Caco-2 (cell line): ENCODE measurements around the gene IGSF23. TPM values are rescaled to one million over a fixed set of nuclear protein-coding genes. Genes with fewer than 3 reads are reported as not detected.

Source experiments
- BruUV-seq: library from RNA; stranded (reverse); fragments of 400-500 nt; replicated peaks from 2 replicates; lab custom pipeline; 2021; lab: Mats Ljungman, UMichigan
- CTCF ChIA-PET: fragments of 300-600 bp; sonication (Branson Sonifier 250); formaldehyde crosslinking; loops from one replicate; lab custom pipeline; 2022; ENCODE audit warnings: antibody characterized with exemption; lab: Charles Lee
- POLR2A ChIA-PET: fragments of 300-600 bp; sonication (Branson Sonifier 250); formaldehyde crosslinking; loops from one replicate; lab custom pipeline; 2022; ENCODE audit warnings: antibody characterized with exemption; lab: Charles Lee
- DNase-seq, 2 experiments: peaks; one replicate each; pipeline versions ENCODE4 v3.0.0 to v3.0.0-alpha.2; 2020 to 2022
- H3K27me3 ChIP-seq: replicated peaks from 2 replicates; pipeline ENCODE4 v1.6.0; 2011; ENCODE audit warnings: low read length; ENCODE audit not compliant: control insufficient read depth, insufficient read depth
- H3K36me3 ChIP-seq: 2 replicates; pipeline ENCODE4 v1.5.1; 2011; ENCODE audit warnings: low read length; ENCODE audit not compliant: control insufficient read depth, insufficient read depth
- H3K4me1 ChIP-seq: fragments of 250-450 bp; sonication (Bioruptor Pico); 2 replicates; pipeline ENCODE4 v1.5.1; 2020; ENCODE audit warnings: mild to moderate bottlenecking
- H3K4me3 ChIP-seq: 2 replicates; pipeline ENCODE4 v1.5.1; 2011; ENCODE audit warnings: low read depth, mild to moderate bottlenecking, control low read depth, low read length
- H3K9me3 ChIP-seq: fragments of 250-450 bp; sonication (Bioruptor Pico); 2 replicates; pipeline ENCODE4 v1.5.1; 2020; ENCODE audit warnings: mild to moderate bottlenecking, moderate library complexity
- H3K27ac Mint-ChIP-seq: one replicate; pipeline ENCODE4 v1.8.0; 2022; ENCODE audit warnings: mixed read lengths; ENCODE audit not compliant: unreplicated experiment
- H3K27me3 Mint-ChIP-seq: one replicate; pipeline ENCODE4 v1.8.0; 2022; ENCODE audit warnings: mixed read lengths; ENCODE audit not compliant: insufficient read depth, unreplicated experiment
- H3K36me3 Mint-ChIP-seq: one replicate; pipeline ENCODE4 v1.8.0; 2022; ENCODE audit warnings: mild to moderate bottlenecking, mixed read lengths; ENCODE audit not compliant: insufficient read depth, unreplicated experiment
- H3K4me1 Mint-ChIP-seq: one replicate; pipeline ENCODE4 v1.8.0; 2022; ENCODE audit warnings: low read depth, mixed read lengths; ENCODE audit not compliant: unreplicated experiment
- H3K4me3 Mint-ChIP-seq: one replicate; pipeline ENCODE4 v1.8.0; 2022; ENCODE audit warnings: mild to moderate bottlenecking, moderate library complexity, mixed read lengths; ENCODE audit not compliant: unreplicated experiment
- H3K9me3 Mint-ChIP-seq: one replicate; pipeline ENCODE4 v1.8.0; 2022; ENCODE audit warnings: mixed read lengths; ENCODE audit not compliant: unreplicated experiment
- intact Hi-C: fragments of 100-400 bp; cut with micrococcal nuclease; formaldehyde crosslinking; loops from one replicate; pipeline ENCODE4 v1.10.0; 2022; ENCODE audit not compliant: unreplicated experiment
- total RNA-seq: library from RNA; stranded (reverse); gene quantifications from 2 replicates; pipeline ENCODE4 v1.2.3, GENCODE V29; 2022
- TF ChIP-seq, protein P1 (sequence below), 2 experiments: fragments of 200-600 bp in 1 of 2; IDR thresholded peaks; 1 replicate in 1 of 2; 2 replicates in 1 of 2; pipeline versions ENCODE4 v1.5.1 to v1.8.0; 2011 to 2022; ENCODE audit warnings: antibody characterized with exemption in 1 of 2, control low read depth in 1 of 2, inconsistent platforms in 1 of 2, low read depth in 1 of 2, low read length in 1 of 2, mild to moderate bottlenecking in 1 of 2, moderate library complexity in 1 of 2; ENCODE audit not compliant: insufficient read depth in 1 of 2, severe bottlenecking in 1 of 2, unreplicated experiment in 1 of 2

The IGSF23 gene
- total RNA-seq, 1 experiment from 2014 or later = 3.9 TPM

DNA sequence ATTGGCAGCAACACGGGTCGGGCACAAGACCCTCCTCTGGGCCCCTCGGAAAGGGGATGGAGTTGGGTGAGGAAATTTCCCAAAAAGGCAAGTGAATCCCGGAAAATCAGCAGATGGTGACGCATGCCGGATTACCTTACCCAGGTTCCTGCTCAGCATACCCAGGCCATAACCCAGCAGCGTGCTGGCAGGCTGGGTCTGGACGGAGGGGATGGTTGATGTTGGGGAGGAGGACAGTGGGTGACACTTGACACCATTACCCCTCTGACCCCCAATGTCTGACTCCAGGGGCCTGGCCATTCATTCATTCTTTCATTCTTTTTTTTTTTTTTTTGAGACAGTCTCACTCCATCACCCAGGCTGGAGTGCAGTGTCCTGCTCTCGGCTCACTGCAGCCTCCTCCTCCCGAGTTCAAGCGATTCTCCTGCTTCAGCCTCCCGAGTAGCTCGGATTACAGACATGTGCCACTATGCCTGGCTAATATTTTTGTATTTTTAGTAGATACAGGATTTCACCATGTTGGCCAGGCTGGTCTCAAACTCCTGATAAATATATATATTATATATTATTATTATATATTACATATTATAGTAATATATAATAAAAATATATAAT is 31.1 kb downstream of the IGSF23 start:
- Mint-ChIP-seq H3K27ac (peak overlapping the region; percentile 79), H3K9me3 (no peaks in the 10 kb centered on the region), H3K4me1 (peaks cover 20% of the 10 kb centered on the region), H3K36me3 (peaks cover 57% of the 10 kb centered on the region), H3K4me3 (peak overlapping the region; percentile 83), H3K27me3 (no peaks in the 10 kb centered on the region)
- no TSS peak for BruUV-seq
- Histone ChIP-seq H3K36me3 (peaks cover 5% of the 10 kb centered on the region), H3K4me1 (peaks cover 26% of the 10 kb centered on the region), H3K9me3 (no peaks in the 10 kb centered on the region), H3K27me3 (no peaks in the 10 kb centered on the region), H3K4me3 (peak overlapping the region; percentile 91)
- DNase-seq = peak in 1 of 2 experiments; percentile 59
- TF ChIP-seq, protein P1, sequence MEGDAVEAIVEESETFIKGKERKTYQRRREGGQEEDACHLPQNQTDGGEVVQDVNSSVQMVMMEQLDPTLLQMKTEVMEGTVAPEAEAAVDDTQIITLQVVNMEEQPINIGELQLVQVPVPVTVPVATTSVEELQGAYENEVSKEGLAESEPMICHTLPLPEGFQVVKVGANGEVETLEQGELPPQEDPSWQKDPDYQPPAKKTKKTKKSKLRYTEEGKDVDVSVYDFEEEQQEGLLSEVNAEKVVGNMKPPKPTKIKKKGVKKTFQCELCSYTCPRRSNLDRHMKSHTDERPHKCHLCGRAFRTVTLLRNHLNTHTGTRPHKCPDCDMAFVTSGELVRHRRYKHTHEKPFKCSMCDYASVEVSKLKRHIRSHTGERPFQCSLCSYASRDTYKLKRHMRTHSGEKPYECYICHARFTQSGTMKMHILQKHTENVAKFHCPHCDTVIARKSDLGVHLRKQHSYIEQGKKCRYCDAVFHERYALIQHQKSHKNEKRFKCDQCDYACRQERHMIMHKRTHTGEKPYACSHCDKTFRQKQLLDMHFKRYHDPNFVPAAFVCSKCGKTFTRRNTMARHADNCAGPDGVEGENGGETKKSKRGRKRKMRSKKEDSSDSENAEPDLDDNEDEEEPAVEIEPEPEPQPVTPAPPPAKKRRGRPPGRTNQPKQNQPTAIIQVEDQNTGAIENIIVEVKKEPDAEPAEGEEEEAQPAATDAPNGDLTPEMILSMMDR (IDR thresholded peaks at IDR 0.05; ENCODE audit: insufficient read depth in 1 of 2, low read depth in 1 of 2, low read length in 1 of 2, severe bottlenecking in 1 of 2, unreplicated experiment in 1 of 2) = no peak
- POLR2A ChIA-PET = interaction anchor here (0.6 to 1.7 kb wide), 11 partner anchors 9 to 186 kb away, joined by 3 to 9 read pairs (median 4); partner anchors contain the start of gene ZNF180
- intact Hi-C loops = no loop called here
- CTCF ChIA-PET = interaction anchor here (0.7 to 2.4 kb wide), 6 partner anchors 12 to 74 kb away, joined by 3 to 16 read pairs (median 6); no protein-coding TSS in a partner anchor

DNA sequence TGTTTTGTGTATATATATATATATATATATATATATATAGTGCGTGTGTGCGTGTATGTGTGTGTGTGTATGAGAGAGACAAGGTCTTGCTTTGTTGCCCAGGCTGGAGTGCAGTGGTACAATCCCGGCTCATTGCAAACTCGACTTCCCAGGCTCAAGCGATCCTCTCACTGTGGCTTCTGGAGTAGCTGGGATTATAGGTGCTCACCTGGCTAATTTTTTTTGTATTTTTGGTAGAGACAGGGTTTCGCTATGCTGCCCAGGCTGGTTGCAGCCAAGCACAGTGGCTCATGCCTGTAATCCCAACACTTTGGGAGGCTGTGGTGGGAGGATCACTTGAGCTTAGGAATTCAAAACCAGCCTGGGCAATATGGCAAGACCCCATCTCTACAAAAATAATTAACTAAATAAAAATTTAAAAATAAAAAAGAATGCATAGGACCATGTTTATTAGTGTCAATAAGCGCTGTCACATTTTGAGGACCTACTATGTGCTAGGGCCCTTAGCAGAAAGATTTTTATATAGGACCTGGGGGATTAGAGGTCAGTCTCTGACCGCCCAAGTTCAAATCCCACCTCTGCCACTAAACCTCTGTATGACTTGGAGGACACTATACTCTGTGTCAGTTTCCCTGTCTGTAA is 32.2 kb downstream of the IGSF23 start:
- Mint-ChIP-seq H3K36me3 (peaks cover 67% of the 10 kb centered on the region), H3K4me1 (peaks cover 10% of the 10 kb centered on the region), H3K4me3 (peak overlapping the region; percentile 43), H3K9me3 (no peaks in the 10 kb centered on the region), H3K27ac (no peak overlapping the region), H3K27me3 (no peaks in the 10 kb centered on the region)
- ChIA-PET CTCF (no interaction called here), POLR2A (no interaction called here)
- peak overlapping the region; percentile 27; the same call in 1 of the 2 replicates for H3K4me3 ChIP-seq
- DNase-seq = no peak
- BruUV-seq = TSS peak; percentile 36
- H3K4me1 ChIP-seq = peaks cover 15% of the 10 kb centered on the region
- intact Hi-C loops = no loop called here
- no peaks in the 10 kb centered on the region for H3K9me3 ChIP-seq
- H3K27me3 ChIP-seq = no peaks in the 10 kb centered on the region
- TF ChIP-seq, protein P1 (IDR thresholded peaks at IDR 0.05; ENCODE audit: insufficient read depth in 1 of 2, low read depth in 1 of 2, low read length in 1 of 2, severe bottlenecking in 1 of 2, unreplicated experiment in 1 of 2) = no peak
- H3K36me3 ChIP-seq = peaks cover 12% of the 10 kb centered on the region

DNA sequence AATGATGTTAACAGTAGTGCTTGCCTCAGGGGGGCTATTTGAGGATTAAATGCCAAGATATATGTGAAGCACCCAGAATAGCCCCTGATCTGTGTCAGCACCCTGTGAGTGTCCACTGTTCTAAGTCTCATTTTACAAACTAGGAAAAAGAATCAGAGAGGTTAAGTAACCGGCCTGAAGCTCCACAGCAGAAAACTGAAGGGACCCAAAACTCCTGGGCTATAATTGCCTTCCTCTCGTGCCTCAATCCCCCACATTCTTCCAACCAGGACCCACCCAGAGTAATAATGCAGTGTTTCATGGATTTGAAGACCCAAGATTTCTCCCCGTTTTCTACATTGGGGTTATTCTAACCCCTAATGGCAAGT is 32.7 kb downstream of the IGSF23 start:
- Histone ChIP-seq H3K4me3 (no peak overlapping the region), H3K9me3 (no peaks in the 10 kb centered on the region), H3K27me3 (no peaks in the 10 kb centered on the region), H3K36me3 (peaks cover 12% of the 10 kb centered on the region), H3K4me1 (peaks cover 12% of the 10 kb centered on the region)
- no TSS peak for BruUV-seq
- TF ChIP-seq, protein P1 (IDR thresholded peaks at IDR 0.05; ENCODE audit: insufficient read depth in 1 of 2, low read depth in 1 of 2, low read length in 1 of 2, severe bottlenecking in 1 of 2, unreplicated experiment in 1 of 2) = no peak
- Mint-ChIP-seq H3K4me1 (peaks cover 5% of the 10 kb centered on the region), H3K36me3 (peaks cover 72% of the 10 kb centered on the region), H3K27me3 (no peaks in the 10 kb centered on the region), H3K4me3 (no peak overlapping the region), H3K27ac (no peak overlapping the region), H3K9me3 (no peaks in the 10 kb centered on the region)
- POLR2A ChIA-PET = no interaction called here
- no peak for DNase-seq
- CTCF ChIA-PET = no interaction called here
- intact Hi-C loops = no loop called here
